ENCODE data around the gene SCAMP5. TPM values are rescaled to one million over a fixed set of nuclear protein-coding genes. Genes with fewer than 3 reads are reported as not detected.

The SCAMP5 gene
- total and polyA plus RNA-seq, 2 of the 13 experiments (the other 11 are each of a cell fraction or from before 2014, with no cell fraction given): 34.3 to 49.0 TPM

DNA sequence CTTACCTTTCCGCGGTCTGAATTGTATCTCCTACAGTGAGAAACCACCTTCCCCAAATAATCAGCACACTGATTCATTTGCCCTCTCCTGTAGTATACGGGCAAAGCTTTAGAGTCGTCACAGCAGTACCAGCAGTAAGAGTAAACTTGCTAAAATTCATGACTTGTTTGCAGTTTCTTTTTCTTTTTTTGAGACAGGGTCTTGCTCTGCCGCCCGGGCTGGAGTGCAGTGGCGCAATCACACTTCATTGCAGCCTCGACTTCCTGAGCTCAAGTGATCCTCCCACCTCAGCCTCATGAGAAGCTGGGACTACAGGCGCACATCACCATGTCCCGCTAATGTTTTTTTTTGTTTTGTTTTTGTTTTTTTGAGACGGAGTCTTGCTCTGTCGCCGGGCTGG is 11.9 kb downstream of the SCAMP5 start:
- H3K9ac ChIP-seq (ENCODE audit: insufficient read depth, low read depth, low read length): no peak overlapping the region
- FAIRE-seq (no peak), ATAC-seq (no peak), DNase-seq (ENCODE audit: low spot score) (no peak)
- TF ChIP-seq NBN (conservative IDR thresholded peaks at IDR 0.05) (no peak), JARID2 (CRISPR knock-in tag; IDR thresholded peaks at IDR 0.05; ENCODE audit: insufficient replicate concordance) (no peak), POLR2AphosphoS2 (IDR thresholded peaks at IDR 0.05; ENCODE audit: low read depth, low read length) (no peak), ZFY (CRISPR knock-in tag; IDR thresholded peaks at IDR 0.05) (no peak), HOXA3 (CRISPR knock-in tag; IDR thresholded peaks at IDR 0.05) (no peak), FIP1L1 (IDR thresholded peaks at IDR 0.05; ENCODE audit: borderline replicate concordance, insufficient read depth, low read depth, low read length) (no peak)
- TF ChIP-seq, protein P1, sequence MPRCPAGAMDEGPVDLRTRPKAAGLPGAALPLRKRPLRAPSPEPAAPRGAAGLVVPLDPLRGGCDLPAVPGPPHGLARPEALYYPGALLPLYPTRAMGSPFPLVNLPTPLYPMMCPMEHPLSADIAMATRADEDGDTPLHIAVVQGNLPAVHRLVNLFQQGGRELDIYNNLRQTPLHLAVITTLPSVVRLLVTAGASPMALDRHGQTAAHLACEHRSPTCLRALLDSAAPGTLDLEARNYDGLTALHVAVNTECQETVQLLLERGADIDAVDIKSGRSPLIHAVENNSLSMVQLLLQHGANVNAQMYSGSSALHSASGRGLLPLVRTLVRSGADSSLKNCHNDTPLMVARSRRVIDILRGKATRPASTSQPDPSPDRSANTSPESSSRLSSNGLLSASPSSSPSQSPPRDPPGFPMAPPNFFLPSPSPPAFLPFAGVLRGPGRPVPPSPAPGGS (CRISPR knock-in tag; IDR thresholded peaks at IDR 0.05): no peak
- TF ChIP-seq, protein P2, sequence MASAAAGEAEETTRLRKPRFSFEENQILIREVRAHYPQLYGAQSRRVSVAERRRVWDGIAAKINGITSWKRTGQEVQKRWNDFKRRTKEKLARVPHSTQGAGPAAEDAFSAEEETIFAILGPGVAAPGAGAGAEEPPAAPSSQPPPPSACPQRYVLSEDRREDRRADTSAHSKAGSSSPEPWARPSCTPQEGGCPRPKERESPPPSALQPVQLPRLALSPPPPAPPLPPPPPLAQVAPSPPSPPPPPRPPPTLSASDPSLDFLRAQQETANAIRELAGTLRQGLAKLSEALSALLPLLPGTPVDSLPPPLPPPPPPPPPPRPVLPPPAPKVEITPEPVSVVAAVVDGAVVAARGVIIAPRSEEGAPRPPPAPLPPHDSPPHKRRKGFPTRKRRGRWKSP (CRISPR knock-in tag; IDR thresholded peaks at IDR 0.05): no peak
- peaks cover 0 to 2% of the 10 kb centered on the region in 2 experiments; a peak in 1 of 5 replicates for H3K36me3 ChIP-seq (replicated peaks in 1 of 2; ENCODE audit: control insufficient read depth in 1 of 2, insufficient read depth in 2 of 2, low read length in 2 of 2)
- POLR2A ChIA-PET: no interaction called here
- H3K27me3 ChIP-seq (ENCODE audit: control insufficient read depth in 1 of 2, insufficient read depth in 2 of 2, low read length in 2 of 2): no peaks in the 10 kb centered on the region
- no peak overlapping the region for H3K27ac ChIP-seq (ENCODE audit: extremely low read length, insufficient read depth, low read length)
- H3K4me1 ChIP-seq (ENCODE audit: insufficient read depth, low read length): no peaks in the 10 kb centered on the region
- H2AFZ ChIP-seq (ENCODE audit: low read length): no peak overlapping the region
- in situ Hi-C loops (cut with HindIII; ENCODE audit: extremely low pct_ligation_motif_present, low pct_unique_long_range_greater_than_20kb) (no loop called here), intact Hi-C loops (cut with micrococcal nuclease; ENCODE audit: unreplicated experiment) (no loop called here)
- no TSS peak for BruUV-seq (replicated peaks)
- no peak overlapping the region for H3K4me3 ChIP-seq (replicated peaks in 1 of 3; ENCODE audit: insufficient read depth in 1 of 3, low read depth in 2 of 3, low read length in 3 of 3)
- whole genome bisulfite sequencing (ENCODE audit: low lambda C conversion rate): 89% methylated on average over 13 of the region's 13 CpGs
- H4K20me1 ChIP-seq (ENCODE audit: insufficient read depth, low read length): no peaks in the 10 kb centered on the region
- no peaks in the 10 kb centered on the region for H3K9me3 ChIP-seq (ENCODE audit: low read length)
- H3K4me2 ChIP-seq (ENCODE audit: low read depth, low read length): no peak overlapping the region
- CTCF ChIA-PET (ENCODE audit: low intra/inter-chr PET ratio, low total read pairs): no interaction called here
- no peaks in the 10 kb centered on the region for H3K79me2 ChIP-seq (ENCODE audit: insufficient read depth, low read length)

Data from HepG2 (cell line).